ENCODE measurements around the gene LDHAL6A.

Gene LDHAL6A

GRCh38 chr11:18490736-18491485 lies 35.3 kb downstream of the LDHAL6A start:
- no peak for DNase-seq (ENCODE audit: low spot score)

GRCh38 chr11:18491924-18492323 lies 36.3 kb downstream of the LDHAL6A start:
- DNase-seq (ENCODE audit: low spot score) = no peak

GRCh38 chr11:18492888-18493287 lies 37.2 kb downstream of the LDHAL6A start:
- no peak for DNase-seq (ENCODE audit: low spot score)

- DNase-seq (ENCODE audit: low spot score) = no peak
Measured at GRCh38 chr11:18493310-18493709, 37.7 kb downstream of the LDHAL6A start.

GRCh38 chr11:18495271-18495670 lies 39.6 kb downstream of the LDHAL6A start:
- DNase-seq (ENCODE audit: low spot score) = no peak

GRCh38 chr11:18495703-18496102 lies 40.0 kb downstream of the LDHAL6A start:
- DNase-seq (ENCODE audit: low spot score) = no peak

- no peak for DNase-seq (ENCODE audit: low spot score)
Measured at GRCh38 chr11:18498039-18498438, 42.4 kb downstream of the LDHAL6A start.

GRCh38 chr11:18501629-18502028 lies 46.0 kb downstream of the LDHAL6A start:
- no peak for DNase-seq (ENCODE audit: low spot score)

GRCh38 chr11:18502352-18502751 lies 46.7 kb downstream of the LDHAL6A start:
- DNase-seq (ENCODE audit: low spot score) = no peak

- no peak for DNase-seq (ENCODE audit: low spot score)
Measured at GRCh38 chr11:18521122-18521521, 65.5 kb downstream of the LDHAL6A start.

- DNase-seq (ENCODE audit: low spot score) = no peak
Measured at GRCh38 chr11:18522388-18522787, 66.7 kb downstream of the LDHAL6A start.

GRCh38 chr11:18523084-18523483 lies 67.4 kb downstream of the LDHAL6A start:
- DNase-seq (ENCODE audit: low spot score) = no peak

- no peak for DNase-seq (ENCODE audit: low spot score)
Measured at GRCh38 chr11:18524248-18524647, 68.6 kb downstream of the LDHAL6A start.

- DNase-seq (ENCODE audit: low spot score) = no peak
Measured at GRCh38 chr11:18526130-18526520, 70.5 kb downstream of the LDHAL6A start.

- DNase-seq (ENCODE audit: low spot score) = peak; percentile 91
Measured at GRCh38 chr11:18526521-18527296, 71.1 kb downstream of the LDHAL6A start, which contains the start of gene TSG101. TSS of gene TSG101 (minus strand) at chr11:18526942. CDS start at chr11:18526816, 126 bp downstream.

GRCh38 chr11:18527512-18527911 lies 71.9 kb downstream of the LDHAL6A start:
- peak; percentile 26 for DNase-seq (ENCODE audit: low spot score)

Measured in CD4-positive, alpha-beta T cell treated with Interleukin-2 at 100 ng/mL for 4 hours (primary cell).